Ishikawa (cell line): ENCODE data around the gene RGL4.

Experiments
- CEBPB ChIP-seq: IDR thresholded peaks from 2 replicates; pipeline ENCODE4 v1.6.1; 2012
- CREB1 ChIP-seq: IDR thresholded peaks from 2 replicates; pipeline ENCODE4 v1.6.1; 2012; ENCODE audit warnings: low read depth
- EGR1 ChIP-seq: IDR thresholded peaks from 2 replicates; pipeline ENCODE4 v1.6.1; 2012
- EP300 ChIP-seq: IDR thresholded peaks from 2 replicates; pipeline ENCODE4 v1.6.1; 2012; ENCODE audit warnings: borderline replicate concordance
- FOXM1 ChIP-seq: IDR thresholded peaks from 2 replicates; pipeline ENCODE4 v1.6.1; 2012; ENCODE audit warnings: low read depth, borderline replicate concordance
- NFIC ChIP-seq: IDR thresholded peaks from 2 replicates; pipeline ENCODE4 v1.6.1; 2012
- RAD21 ChIP-seq: IDR thresholded peaks from 2 replicates; pipeline ENCODE4 v1.6.1; 2012; ENCODE audit warnings: low read depth
- TAF1 ChIP-seq: IDR thresholded peaks from 2 replicates; pipeline ENCODE4 v1.6.1; 2012; ENCODE audit warnings: low read depth, mild to moderate bottlenecking
- TCF12 ChIP-seq: IDR thresholded peaks from 2 replicates; pipeline ENCODE4 v1.6.1; 2012; ENCODE audit warnings: low read depth
- TEAD4 ChIP-seq: IDR thresholded peaks from 2 replicates; pipeline ENCODE4 v1.6.1; 2012
- YY1 ChIP-seq: IDR thresholded peaks from 2 replicates; pipeline ENCODE4 v1.6.1; 2012; ENCODE audit warnings: low read depth
- ZBTB7A ChIP-seq: IDR thresholded peaks from 2 replicates; pipeline ENCODE4 v1.6.1; 2012; ENCODE audit warnings: low read depth
- TF ChIP-seq, protein P1 (sequence below): IDR thresholded peaks from 2 replicates; pipeline ENCODE4 v1.6.1; 2012
- TF ChIP-seq, protein P2 (sequence below): IDR thresholded peaks from 2 replicates; pipeline ENCODE4 v1.6.1; 2012
- TF ChIP-seq, protein P3 (sequence below): IDR thresholded peaks from 2 replicates; pipeline ENCODE4 v1.6.1; 2012; ENCODE audit warnings: low read depth, mild to moderate bottlenecking

Gene RGL4

DNA sequence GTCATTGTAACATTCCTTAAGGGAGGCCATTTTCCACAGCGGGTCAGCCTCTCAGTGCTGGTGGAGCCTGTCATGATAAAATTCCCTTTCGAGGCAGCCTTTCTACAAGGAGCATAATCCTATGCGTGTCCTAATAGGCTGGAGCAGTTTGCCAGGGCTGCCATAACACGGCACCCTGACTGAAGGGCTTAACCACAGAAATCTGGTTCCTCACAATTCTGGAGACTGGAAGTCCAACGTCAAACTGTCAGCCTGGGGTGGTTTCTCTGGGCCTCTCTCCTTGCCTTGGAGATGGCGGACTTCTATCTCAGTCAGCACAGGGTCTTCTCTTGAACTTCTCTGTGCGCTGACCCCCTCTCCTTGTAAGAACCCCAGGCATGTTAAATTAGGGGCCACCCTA lies 1.4 kb upstream of the RGL4 start:
- no peak for TF ChIP-seq CEBPB
- TF ChIP-seq TEAD4, result no peak
- TF ChIP-seq, protein P1, sequence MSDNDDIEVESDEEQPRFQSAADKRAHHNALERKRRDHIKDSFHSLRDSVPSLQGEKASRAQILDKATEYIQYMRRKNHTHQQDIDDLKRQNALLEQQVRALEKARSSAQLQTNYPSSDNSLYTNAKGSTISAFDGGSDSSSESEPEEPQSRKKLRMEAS, result no peak
- no peak for TF ChIP-seq RAD21
- no peak for TF ChIP-seq FOXM1

DNA sequence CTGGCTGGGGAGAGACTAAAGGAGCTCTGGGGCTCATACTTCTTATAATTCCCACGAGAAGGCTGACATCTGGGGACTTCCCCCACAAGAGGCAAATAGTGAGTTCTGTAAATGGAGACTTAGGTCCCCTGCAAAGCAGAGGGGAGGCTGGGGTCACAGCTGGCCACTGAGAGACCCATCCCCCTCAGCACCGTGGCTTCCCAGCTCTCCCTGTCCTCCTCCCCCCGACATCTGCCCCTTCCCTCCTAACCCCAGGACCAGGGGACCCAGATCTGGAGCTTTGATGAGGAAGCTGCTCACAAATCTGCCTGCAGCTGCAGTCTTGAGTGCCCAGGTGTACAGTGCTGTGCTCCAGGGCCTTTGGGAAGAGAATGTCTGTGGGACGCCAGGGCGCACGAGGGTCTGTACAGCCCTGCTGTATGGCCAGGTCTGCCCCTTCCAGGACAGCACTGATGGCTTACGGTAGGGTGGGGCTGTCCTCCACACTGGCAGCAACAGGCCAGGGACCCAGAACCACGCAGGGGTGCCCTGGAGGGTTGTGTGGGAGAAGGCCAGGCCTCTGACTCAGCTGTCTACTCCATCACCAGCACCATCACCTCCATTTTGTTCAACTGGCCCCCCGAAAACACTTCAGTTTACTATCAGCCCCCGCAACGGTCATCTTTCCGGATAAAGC lies 1.1 kb downstream of the RGL4 start:
- TF ChIP-seq CEBPB (no peak), TEAD4 (no peak), NFIC (no peak), YY1 (no peak), FOXM1 (no peak), TAF1 (no peak), EGR1 (no peak), TCF12 (no peak), RAD21 (no peak), ZBTB7A (no peak), CREB1 (no peak), EP300 (no peak)
- TF ChIP-seq, protein P2, sequence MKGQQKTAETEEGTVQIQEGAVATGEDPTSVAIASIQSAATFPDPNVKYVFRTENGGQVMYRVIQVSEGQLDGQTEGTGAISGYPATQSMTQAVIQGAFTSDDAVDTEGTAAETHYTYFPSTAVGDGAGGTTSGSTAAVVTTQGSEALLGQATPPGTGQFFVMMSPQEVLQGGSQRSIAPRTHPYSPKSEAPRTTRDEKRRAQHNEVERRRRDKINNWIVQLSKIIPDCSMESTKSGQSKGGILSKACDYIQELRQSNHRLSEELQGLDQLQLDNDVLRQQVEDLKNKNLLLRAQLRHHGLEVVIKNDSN, result no peak
- TF ChIP-seq, protein P1, result no peak

DNA sequence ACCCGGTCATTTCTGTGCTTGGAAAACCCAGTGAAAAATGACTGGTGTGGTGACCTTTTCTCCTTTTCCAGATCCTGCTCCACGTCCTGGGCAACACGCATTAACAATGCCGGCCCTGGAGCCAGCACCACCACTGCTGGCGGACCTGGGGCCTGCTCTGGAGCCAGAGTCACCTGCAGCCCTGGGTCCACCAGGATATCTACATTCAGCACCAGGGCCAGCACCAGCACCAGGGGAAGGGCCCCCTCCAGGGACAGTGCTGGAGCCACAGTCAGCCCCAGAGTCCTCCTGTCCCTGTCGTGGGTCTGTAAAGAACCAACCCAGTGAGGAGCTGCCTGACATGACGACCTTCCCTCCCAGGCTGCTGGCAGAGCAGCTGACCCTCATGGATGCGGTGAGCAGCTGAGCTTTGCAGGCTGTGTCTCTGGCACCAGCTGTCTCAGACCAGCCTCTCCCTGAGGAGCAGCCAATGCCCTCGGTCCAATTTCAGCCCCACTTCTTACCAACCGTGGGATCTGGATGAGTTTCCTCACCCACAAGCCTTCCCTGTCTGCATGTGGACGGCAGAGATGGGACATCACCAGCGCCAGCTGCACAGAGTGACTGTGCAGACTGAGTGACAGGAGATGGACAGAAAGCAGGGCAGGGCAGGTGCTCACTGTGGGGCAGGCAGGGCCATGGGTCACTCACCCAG lies 1.9 kb downstream of the RGL4 start:
- TF ChIP-seq CEBPB, result no peak
- TF ChIP-seq FOXM1, result no peak
- TF ChIP-seq, protein P3, sequence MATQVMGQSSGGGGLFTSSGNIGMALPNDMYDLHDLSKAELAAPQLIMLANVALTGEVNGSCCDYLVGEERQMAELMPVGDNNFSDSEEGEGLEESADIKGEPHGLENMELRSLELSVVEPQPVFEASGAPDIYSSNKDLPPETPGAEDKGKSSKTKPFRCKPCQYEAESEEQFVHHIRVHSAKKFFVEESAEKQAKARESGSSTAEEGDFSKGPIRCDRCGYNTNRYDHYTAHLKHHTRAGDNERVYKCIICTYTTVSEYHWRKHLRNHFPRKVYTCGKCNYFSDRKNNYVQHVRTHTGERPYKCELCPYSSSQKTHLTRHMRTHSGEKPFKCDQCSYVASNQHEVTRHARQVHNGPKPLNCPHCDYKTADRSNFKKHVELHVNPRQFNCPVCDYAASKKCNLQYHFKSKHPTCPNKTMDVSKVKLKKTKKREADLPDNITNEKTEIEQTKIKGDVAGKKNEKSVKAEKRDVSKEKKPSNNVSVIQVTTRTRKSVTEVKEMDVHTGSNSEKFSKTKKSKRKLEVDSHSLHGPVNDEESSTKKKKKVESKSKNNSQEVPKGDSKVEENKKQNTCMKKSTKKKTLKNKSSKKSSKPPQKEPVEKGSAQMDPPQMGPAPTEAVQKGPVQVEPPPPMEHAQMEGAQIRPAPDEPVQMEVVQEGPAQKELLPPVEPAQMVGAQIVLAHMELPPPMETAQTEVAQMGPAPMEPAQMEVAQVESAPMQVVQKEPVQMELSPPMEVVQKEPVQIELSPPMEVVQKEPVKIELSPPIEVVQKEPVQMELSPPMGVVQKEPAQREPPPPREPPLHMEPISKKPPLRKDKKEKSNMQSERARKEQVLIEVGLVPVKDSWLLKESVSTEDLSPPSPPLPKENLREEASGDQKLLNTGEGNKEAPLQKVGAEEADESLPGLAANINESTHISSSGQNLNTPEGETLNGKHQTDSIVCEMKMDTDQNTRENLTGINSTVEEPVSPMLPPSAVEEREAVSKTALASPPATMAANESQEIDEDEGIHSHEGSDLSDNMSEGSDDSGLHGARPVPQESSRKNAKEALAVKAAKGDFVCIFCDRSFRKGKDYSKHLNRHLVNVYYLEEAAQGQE, result peak; percentile 88

DNA sequence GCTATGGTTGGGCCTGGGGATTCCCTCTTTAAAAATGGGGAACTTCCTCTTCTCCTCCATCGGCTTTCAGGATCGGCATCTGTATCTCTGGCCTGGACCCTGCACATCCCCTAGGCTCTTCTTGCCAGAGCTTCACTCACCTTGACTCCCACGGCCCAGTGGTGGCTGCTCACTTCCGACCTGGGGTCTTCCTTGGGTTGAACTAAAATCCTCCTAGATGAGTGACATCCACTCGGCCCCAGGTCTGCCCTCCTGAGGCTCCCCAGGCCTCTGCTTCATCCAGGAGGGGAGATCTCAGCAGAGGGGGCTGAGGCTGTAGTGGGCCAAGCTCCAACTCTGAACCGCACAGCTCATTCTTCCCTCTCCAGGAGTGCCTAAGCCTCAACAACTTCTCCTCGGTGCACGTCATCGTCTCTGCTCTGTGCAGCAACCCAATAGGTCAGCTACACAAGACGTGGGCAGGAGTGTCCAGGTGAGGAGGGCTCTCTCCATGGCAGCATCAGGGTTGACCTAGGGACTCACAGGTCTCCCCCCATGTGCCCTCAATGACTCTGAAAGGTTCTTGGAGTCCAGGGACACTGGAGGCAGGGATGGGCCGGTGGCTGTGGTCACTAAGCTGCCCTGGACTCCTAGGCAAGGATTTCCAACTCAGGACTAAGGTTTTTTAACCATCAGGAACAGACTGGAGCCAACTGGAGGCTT lies 3.3 kb downstream of the RGL4 start:
- TF ChIP-seq FOXM1, result no peak
- TF ChIP-seq, protein P2, result no peak
- TF ChIP-seq ZBTB7A, result no peak
- TF ChIP-seq TEAD4, result no peak
- no peak for TF ChIP-seq EGR1
- no peak for TF ChIP-seq NFIC
- TF ChIP-seq, protein P3, result no peak
- TF ChIP-seq CEBPB, result no peak
- no peak for TF ChIP-seq YY1
- TF ChIP-seq EP300, result no peak
- no peak for TF ChIP-seq CREB1
- TF ChIP-seq, protein P1, result no peak
- no peak for TF ChIP-seq TAF1
- no peak for TF ChIP-seq RAD21
- TF ChIP-seq TCF12, result no peak

DNA sequence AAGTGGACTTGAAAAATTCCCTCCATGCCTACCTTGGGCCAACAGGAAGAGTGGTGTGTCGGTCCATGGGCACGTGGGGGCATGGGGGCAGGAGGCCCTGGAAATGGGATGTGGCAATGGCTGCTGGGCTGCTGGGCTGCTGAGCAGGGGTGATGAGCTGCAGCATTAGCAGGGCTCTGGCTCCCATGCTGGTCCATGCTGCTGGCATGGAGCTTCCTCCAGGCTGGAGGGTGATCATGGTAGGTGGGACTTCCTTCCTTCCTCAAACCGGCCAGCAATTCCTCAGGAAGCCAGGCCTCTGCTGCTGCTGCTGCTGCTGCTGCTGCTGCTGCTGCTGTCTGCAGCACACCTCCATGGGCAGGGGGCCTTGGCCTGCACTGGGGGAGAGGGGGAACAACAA lies 4.3 kb downstream of the RGL4 start:
- no peak for TF ChIP-seq CREB1
